SK-N-SH (cell line): ENCODE results near the gene NEUROG1.

Source experiments
- CTCF ChIP-seq: fragments of 200-600 bp; sonication (generic); IDR thresholded peaks from 2 replicates; pipeline ENCODE4 v1.6.1; 2017; ENCODE audit warnings: antibody characterized with exemption, mild to moderate bottlenecking, moderate library complexity
- NRF1 ChIP-seq: IDR thresholded peaks from 2 replicates; pipeline ENCODE4 v1.6.1; 2012; ENCODE audit warnings: low read depth, mild to moderate bottlenecking, low read length
- POLR2AphosphoS5 ChIP-seq: IDR thresholded peaks from 2 replicates; pipeline ENCODE4 v1.6.1; 2012; ENCODE audit warnings: low read depth, low read length
- REST ChIP-seq: IDR thresholded peaks from 2 replicates; pipeline ENCODE4 v1.6.1; 2012; ENCODE audit warnings: mild to moderate bottlenecking, low read depth, low read length, moderate library complexity

GRCh38 chr5:135509995-135510394 lies 25.8 kb downstream of the NEUROG1 start:
- no peak for TF ChIP-seq NRF1
- no peak for TF ChIP-seq POLR2AphosphoS5
- no peak for TF ChIP-seq CTCF
- TF ChIP-seq REST = no peak
